ENCODE results near the gene LST1.

Gene LST1

DNA sequence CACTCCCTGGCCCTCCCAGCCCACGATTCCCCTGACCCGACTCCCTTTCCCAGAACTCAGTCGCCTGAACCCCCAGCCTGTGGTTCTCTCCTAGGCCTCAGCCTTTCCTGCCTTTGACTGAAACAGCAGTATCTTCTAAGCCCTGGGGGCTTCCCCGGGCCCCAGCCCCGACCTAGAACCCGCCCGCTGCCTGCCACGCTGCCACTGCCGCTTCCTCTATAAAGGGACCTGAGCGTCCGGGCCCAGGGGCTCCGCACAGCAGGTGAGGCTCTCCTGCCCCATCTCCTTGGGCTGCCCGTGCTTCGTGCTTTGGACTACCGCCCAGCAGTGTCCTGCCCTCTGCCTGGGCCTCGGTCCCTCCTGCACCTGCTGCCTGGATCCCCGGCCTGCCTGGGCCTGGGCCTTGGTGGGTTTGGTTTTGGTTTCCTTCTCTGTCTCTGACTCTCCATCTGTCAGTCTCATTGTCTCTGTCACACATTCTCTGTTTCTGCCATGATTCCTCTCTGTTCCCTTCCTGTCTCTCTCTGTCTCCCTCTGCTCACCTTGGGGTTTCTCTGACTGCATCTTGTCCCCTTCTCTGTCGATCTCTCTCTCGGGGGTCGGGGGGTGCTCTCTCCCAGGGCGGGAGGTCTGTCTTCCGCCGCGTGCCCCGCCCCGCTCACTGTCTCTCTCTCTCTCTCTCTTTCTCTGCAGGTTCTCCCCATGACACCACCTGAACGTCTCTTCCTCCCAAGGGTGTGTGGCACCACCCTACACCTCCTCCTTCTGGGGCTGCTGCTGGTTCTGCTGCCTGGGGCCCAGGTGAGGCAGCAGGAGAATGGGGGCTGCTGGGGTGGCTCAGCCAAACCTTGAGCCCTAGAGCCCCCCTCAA is 13.8 kb upstream of the LST1 start, which contains the start of gene LTA:
Gene LTA (plus strand): TSS at position 249 of the 871 bp plus-strand sequence. CDS start 454 bp downstream, at position 703.
- no peak for TF ChIP-seq JUND (IDR thresholded peaks at IDR 0.05; ENCODE audit: low read depth)
- in situ Hi-C loops (cut with HindIII; ENCODE audit: low pct_unique_long_range_greater_than_20kb, low sequenced_read_pairs): no loop called here
- DNase-seq (ENCODE audit: low read depth in 1 of 2, low spot score in 1 of 2): no peak

DNA sequence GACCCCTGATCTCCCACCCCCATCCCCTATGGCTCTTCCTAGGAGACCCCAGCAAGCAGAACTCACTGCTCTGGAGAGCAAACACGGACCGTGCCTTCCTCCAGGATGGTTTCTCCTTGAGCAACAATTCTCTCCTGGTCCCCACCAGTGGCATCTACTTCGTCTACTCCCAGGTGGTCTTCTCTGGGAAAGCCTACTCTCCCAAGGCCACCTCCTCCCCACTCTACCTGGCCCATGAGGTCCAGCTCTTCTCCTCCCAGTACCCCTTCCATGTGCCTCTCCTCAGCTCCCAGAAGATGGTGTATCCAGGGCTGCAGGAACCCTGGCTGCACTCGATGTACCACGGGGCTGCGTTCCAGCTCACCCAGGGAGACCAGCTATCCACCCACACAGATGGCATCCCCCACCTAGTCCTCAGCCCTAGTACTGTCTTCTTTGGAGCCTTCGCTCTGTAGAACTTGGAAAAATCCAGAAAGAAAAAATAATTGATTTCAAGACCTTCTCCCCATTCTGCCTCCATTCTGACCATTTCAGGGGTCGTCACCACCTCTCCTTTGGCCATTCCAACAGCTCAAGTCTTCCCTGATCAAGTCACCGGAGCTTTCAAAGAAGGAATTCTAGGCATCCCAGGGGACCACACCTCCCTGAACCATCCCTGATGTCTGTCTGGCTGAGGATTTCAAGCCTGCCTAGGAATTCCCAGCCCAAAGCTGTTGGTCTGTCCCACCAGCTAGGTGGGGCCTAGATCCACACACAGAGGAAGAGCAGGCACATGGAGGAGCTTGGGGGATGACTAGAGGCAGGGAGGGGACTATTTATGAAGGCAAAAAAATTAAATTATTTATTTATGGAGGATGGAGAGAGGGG is 12.6 kb upstream of the LST1 start:
- no peak for DNase-seq (ENCODE audit: low read depth in 1 of 2, low spot score in 1 of 2)
- in situ Hi-C loops (cut with HindIII; ENCODE audit: low pct_unique_long_range_greater_than_20kb, low sequenced_read_pairs): no loop called here

DNA sequence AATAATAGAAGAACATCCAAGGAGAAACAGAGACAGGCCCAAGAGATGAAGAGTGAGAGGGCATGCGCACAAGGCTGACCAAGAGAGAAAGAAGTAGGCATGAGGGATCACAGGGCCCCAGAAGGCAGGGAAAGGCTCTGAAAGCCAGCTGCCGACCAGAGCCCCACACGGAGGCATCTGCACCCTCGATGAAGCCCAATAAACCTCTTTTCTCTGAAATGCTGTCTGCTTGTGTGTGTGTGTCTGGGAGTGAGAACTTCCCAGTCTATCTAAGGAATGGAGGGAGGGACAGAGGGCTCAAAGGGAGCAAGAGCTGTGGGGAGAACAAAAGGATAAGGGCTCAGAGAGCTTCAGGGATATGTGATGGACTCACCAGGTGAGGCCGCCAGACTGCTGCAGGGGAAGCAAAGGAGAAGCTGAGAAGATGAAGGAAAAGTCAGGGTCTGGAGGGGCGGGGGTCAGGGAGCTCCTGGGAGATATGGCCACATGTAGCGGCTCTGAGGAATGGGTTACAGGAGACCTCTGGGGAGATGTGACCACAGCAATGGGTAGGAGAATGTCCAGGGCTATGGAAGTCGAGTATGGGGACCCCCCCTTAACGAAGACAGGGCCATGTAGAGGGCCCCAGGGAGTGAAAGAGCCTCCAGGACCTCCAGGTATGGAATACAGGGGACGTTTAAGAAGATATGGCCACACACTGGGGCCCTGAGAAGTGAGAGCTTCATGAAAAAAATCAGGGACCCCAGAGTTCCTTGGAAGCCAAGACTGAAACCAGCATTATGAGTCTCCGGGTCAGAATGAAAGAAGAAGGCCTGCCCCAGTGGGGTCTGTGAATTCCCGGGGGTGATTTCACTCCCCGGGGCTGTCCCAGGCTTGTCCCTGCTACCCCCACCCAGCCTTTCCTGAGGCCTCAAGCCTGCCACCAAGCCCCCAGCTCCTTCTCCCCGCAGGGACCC is 11.7 kb upstream of the LST1 start:
- TF ChIP-seq JUND (IDR thresholded peaks at IDR 0.05; ENCODE audit: low read depth): no peak
- DNase-seq (ENCODE audit: low read depth in 1 of 2, low spot score in 1 of 2): no peak
- in situ Hi-C loops (cut with HindIII; ENCODE audit: low pct_unique_long_range_greater_than_20kb, low sequenced_read_pairs): no loop called here

More for the DNA sequence above, 12.6 kb upstream of the LST1 start:
- no peak for TF ChIP-seq JUND (IDR thresholded peaks at IDR 0.05; ENCODE audit: low read depth)

DNA sequence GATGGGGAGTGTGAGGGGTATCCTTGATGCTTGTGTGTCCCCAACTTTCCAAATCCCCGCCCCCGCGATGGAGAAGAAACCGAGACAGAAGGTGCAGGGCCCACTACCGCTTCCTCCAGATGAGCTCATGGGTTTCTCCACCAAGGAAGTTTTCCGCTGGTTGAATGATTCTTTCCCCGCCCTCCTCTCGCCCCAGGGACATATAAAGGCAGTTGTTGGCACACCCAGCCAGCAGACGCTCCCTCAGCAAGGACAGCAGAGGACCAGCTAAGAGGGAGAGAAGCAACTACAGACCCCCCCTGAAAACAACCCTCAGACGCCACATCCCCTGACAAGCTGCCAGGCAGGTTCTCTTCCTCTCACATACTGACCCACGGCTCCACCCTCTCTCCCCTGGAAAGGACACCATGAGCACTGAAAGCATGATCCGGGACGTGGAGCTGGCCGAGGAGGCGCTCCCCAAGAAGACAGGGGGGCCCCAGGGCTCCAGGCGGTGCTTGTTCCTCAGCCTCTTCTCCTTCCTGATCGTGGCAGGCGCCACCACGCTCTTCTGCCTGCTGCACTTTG is 10.7 kb upstream of the LST1 start, which contains the start of gene TNF:
Gene TNF (plus strand): TSS at position 231 of the 567 bp plus-strand sequence. CDS start 177 bp downstream, at position 408.
- TF ChIP-seq JUND (IDR thresholded peaks at IDR 0.05; ENCODE audit: low read depth): no peak
- in situ Hi-C loops (cut with HindIII; ENCODE audit: low pct_unique_long_range_greater_than_20kb, low sequenced_read_pairs): no loop called here
- peak; percentile 68 for DNase-seq (ENCODE audit: low read depth in 1 of 2, low spot score in 1 of 2)

DNA sequence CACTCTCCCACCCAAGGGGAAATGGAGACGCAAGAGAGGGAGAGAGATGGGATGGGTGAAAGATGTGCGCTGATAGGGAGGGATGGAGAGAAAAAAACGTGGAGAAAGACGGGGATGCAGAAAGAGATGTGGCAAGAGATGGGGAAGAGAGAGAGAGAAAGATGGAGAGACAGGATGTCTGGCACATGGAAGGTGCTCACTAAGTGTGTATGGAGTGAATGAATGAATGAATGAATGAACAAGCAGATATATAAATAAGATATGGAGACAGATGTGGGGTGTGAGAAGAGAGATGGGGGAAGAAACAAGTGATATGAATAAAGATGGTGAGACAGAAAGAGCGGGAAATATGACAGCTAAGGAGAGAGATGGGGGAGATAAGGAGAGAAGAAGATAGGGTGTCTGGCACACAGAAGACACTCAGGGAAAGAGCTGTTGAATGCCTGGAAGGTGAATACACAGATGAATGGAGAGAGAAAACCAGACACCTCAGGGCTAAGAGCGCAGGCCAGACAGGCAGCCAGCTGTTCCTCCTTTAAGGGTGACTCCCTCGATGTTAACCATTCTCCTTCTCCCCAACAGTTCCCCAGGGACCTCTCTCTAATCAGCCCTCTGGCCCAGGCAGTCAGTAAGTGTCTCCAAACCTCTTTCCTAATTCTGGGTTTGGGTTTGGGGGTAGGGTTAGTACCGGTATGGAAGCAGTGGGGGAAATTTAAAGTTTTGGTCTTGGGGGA is 10.0 kb upstream of the LST1 start:
- no peak for DNase-seq (ENCODE audit: low read depth in 1 of 2, low spot score in 1 of 2)
- TF ChIP-seq JUND (IDR thresholded peaks at IDR 0.05; ENCODE audit: low read depth): no peak
- in situ Hi-C loops (cut with HindIII; ENCODE audit: low pct_unique_long_range_greater_than_20kb, low sequenced_read_pairs): no loop called here

DNA sequence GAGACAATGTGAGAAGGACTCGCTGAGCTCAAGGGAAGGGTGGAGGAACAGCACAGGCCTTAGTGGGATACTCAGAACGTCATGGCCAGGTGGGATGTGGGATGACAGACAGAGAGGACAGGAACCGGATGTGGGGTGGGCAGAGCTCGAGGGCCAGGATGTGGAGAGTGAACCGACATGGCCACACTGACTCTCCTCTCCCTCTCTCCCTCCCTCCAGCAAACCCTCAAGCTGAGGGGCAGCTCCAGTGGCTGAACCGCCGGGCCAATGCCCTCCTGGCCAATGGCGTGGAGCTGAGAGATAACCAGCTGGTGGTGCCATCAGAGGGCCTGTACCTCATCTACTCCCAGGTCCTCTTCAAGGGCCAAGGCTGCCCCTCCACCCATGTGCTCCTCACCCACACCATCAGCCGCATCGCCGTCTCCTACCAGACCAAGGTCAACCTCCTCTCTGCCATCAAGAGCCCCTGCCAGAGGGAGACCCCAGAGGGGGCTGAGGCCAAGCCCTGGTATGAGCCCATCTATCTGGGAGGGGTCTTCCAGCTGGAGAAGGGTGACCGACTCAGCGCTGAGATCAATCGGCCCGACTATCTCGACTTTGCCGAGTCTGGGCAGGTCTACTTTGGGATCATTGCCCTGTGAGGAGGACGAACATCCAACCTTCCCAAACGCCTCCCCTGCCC is 9.0 kb upstream of the LST1 start:
- no peak for DNase-seq (ENCODE audit: low read depth in 1 of 2, low spot score in 1 of 2)
- in situ Hi-C loops (cut with HindIII; ENCODE audit: low pct_unique_long_range_greater_than_20kb, low sequenced_read_pairs): no loop called here
- TF ChIP-seq JUND (IDR thresholded peaks at IDR 0.05; ENCODE audit: low read depth): no peak

DNA sequence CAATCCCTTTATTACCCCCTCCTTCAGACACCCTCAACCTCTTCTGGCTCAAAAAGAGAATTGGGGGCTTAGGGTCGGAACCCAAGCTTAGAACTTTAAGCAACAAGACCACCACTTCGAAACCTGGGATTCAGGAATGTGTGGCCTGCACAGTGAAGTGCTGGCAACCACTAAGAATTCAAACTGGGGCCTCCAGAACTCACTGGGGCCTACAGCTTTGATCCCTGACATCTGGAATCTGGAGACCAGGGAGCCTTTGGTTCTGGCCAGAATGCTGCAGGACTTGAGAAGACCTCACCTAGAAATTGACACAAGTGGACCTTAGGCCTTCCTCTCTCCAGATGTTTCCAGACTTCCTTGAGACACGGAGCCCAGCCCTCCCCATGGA is 8.5 kb upstream of the LST1 start:
- DNase-seq (ENCODE audit: low read depth in 1 of 2, low spot score in 1 of 2): no peak
- TF ChIP-seq JUND (IDR thresholded peaks at IDR 0.05; ENCODE audit: low read depth): no peak
- in situ Hi-C loops (cut with HindIII; ENCODE audit: low pct_unique_long_range_greater_than_20kb, low sequenced_read_pairs): no loop called here

DNA sequence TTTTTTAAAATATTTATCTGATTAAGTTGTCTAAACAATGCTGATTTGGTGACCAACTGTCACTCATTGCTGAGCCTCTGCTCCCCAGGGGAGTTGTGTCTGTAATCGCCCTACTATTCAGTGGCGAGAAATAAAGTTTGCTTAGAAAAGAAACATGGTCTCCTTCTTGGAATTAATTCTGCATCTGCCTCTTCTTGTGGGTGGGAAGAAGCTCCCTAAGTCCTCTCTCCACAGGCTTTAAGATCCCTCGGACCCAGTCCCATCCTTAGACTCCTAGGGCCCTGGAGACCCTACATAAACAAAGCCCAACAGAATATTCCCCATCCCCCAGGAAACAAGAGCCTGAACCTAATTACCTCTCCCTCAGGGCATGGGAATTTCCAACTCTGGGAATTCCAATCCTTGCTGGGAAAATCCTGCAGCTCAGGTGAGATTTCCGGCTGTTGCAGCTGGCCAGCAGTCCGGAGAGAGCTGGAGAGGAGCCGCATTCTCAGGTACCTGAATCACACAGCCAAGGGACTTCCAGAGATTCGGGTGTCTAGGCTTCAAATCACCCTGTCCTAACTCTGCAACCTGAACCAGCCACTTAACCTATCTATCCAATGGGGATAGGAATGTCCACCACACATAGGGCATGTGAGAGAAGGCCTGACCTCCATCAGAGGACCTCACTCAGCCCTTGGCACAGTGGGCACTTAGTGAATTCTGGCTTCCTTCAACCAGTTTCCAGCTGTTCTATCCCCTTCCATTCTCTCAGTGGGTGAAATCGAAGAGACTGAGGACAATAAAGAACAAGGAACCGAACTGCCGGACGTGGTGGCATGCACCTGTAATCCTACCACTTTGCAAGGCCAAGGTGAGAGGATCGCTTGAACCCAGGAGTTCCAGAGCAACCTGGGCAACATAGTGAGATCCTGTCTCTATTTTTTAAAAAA is 7.6 kb upstream of the LST1 start:
- TF ChIP-seq JUND (IDR thresholded peaks at IDR 0.05; ENCODE audit: low read depth): no peak
- DNase-seq (ENCODE audit: low read depth in 1 of 2, low spot score in 1 of 2): peak in 1 of 2 experiments; percentile 45
- in situ Hi-C loops (cut with HindIII; ENCODE audit: low pct_unique_long_range_greater_than_20kb, low sequenced_read_pairs): no loop called here

DNA sequence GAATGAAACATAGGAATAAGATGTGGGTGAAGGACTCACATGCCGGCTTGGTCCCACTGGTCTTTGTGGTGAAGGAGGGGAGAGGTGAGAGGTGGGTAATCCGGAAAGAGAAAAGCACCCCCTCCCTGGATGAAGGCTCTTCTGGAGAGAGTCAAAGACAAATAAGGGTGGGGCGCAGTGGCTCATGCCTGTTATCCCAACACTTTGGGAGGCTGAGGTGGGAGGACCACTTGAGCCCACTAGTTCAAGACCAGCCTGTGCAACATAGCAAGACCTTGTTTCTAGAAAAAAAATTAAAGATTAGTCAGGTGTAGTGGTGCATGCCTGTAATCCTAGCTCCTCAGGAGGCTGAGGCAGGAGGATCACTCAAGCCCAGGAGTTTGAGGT is 7.0 kb upstream of the LST1 start:
- in situ Hi-C loops (cut with HindIII; ENCODE audit: low pct_unique_long_range_greater_than_20kb, low sequenced_read_pairs): no loop called here

More for the DNA sequence above, 7.0 kb upstream of the LST1 start:
- DNase-seq (ENCODE audit: low read depth in 1 of 2, low spot score in 1 of 2): no peak
- TF ChIP-seq JUND (IDR thresholded peaks at IDR 0.05; ENCODE audit: low read depth): no peak

All from T47D (cell line).